Measurements from ENCODE around the gene GINS2.
A peak's percentile ranks its signal among the peaks of the same experiment; 100 is the strongest.

DNA sequence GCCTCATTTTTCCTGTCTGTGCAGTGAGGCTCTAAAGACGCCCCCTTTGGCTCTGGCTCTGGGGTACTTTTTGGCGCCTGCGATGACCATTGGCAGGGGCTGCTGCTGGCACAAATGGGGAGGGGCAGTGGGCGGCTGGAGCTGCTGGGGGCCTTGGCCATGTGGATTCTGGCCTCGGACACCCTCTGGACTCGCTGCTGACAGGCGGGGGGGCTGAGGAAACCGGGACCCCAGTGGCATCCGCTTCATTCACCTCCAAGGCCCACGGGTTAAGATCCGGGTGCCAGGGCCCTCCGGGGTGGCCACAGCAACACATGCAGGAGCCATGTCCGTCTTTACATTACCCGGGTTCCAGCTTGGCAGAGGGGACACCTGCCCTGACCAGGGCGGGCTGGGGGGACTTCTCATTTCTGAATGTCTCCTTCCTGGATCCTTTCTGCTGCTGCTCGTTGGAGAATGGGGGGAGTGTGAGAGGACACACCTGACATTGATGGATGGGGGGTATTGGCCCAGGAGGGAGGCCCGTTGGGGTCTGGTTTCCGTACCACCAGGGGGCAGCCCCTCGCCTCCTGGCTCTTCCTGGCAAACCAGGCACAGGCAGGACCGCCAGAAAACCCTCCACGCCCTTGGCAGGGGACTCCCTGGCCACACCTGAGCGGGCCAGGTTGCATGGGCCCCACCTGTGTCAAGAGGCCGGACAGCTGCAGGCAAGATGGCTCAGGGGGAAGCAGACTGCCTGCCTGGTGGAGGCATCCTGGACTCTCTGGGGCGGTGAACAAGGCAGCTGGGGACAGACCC lies 53.8 kb downstream of the GINS2 start:
- peak; percentile 49 to 56 for TF ChIP-seq CTCF (conservative IDR thresholded peaks at IDR 0.05; ENCODE audit: low read depth in 2 of 2)
- no peak for TF ChIP-seq EZH2 (IDR thresholded peaks at IDR 0.05; ENCODE audit: low read depth, unreplicated experiment)
- TF ChIP-seq, protein P1, sequence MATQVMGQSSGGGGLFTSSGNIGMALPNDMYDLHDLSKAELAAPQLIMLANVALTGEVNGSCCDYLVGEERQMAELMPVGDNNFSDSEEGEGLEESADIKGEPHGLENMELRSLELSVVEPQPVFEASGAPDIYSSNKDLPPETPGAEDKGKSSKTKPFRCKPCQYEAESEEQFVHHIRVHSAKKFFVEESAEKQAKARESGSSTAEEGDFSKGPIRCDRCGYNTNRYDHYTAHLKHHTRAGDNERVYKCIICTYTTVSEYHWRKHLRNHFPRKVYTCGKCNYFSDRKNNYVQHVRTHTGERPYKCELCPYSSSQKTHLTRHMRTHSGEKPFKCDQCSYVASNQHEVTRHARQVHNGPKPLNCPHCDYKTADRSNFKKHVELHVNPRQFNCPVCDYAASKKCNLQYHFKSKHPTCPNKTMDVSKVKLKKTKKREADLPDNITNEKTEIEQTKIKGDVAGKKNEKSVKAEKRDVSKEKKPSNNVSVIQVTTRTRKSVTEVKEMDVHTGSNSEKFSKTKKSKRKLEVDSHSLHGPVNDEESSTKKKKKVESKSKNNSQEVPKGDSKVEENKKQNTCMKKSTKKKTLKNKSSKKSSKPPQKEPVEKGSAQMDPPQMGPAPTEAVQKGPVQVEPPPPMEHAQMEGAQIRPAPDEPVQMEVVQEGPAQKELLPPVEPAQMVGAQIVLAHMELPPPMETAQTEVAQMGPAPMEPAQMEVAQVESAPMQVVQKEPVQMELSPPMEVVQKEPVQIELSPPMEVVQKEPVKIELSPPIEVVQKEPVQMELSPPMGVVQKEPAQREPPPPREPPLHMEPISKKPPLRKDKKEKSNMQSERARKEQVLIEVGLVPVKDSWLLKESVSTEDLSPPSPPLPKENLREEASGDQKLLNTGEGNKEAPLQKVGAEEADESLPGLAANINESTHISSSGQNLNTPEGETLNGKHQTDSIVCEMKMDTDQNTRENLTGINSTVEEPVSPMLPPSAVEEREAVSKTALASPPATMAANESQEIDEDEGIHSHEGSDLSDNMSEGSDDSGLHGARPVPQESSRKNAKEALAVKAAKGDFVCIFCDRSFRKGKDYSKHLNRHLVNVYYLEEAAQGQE (IDR thresholded peaks at IDR 0.05; ENCODE audit: unreplicated experiment): no peak
